Panc1 (cell line): ENCODE results near the gene DDAH1.

Experiments
- CTCF ChIP-seq: fragments of 450-650 bp; IDR thresholded peaks from 2 replicates; pipeline ENCODE4 v1.5.1; 2017; ENCODE audit warnings: mild to moderate bottlenecking
- POLR2AphosphoS5 ChIP-seq: IDR thresholded peaks from 2 replicates; pipeline ENCODE4 v1.6.1; 2012; ENCODE audit warnings: mild to moderate bottlenecking, low read depth, low read length, moderate library complexity
- REST ChIP-seq, 2 experiments: IDR thresholded peaks; 2 replicates each; pipeline ENCODE4 v1.6.1; 2011 to 2012; ENCODE audit warnings: low read depth in 2 of 2, control low read depth in 1 of 2, low read length in 1 of 2, mild to moderate bottlenecking in 1 of 2, moderate library complexity in 1 of 2; ENCODE audit not compliant: insufficient read depth in 1 of 2
- SIN3A ChIP-seq: IDR thresholded peaks from 2 replicates; pipeline ENCODE4 v1.6.1; 2012; ENCODE audit warnings: low read depth, mild to moderate bottlenecking, low read length, moderate library complexity, borderline replicate concordance; ENCODE audit not compliant: insufficient read depth

DNA sequence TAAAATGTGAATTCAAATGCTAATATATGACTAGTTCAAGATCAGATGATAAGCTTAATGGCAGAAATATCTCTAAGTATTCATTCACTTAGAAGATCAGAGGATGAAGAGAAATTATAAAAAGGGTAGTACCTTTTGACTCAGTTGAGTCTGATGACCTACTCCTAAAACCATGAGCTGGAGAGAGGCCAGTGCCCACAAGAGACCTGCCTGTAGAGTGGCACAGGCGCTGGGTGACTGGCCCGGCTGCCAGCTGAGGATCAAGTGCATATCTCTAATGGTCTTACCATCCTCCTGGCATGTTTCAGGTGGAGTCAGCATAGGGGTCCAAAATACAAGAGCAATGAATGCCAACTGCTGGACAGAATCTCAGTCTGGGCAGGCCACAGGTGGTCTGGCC lies 14.1 kb downstream of the DDAH1 start:
- TF ChIP-seq CTCF: no peak
- TF ChIP-seq POLR2AphosphoS5: no peak
- no peak for TF ChIP-seq SIN3A
- no peak for TF ChIP-seq REST (IDR thresholded peaks at IDR 0.05; ENCODE audit: insufficient read depth in 1 of 2, low read depth in 2 of 2, low read length in 1 of 2)
